Ectodermal cell (in vitro differentiated cells): ENCODE results near the gene MMP13.
"Not testable (repeated sequence)": the region's sequence is repeated elsewhere in the genome, so short reads cannot be mapped to it uniquely, and the experiment has no call there.

Source experiments
- H3K27ac ChIP-seq: 2 replicates; pipeline ENCODE4 v1.7.0; 2013; ENCODE audit warnings: mild to moderate bottlenecking, low read depth, low read length; ENCODE audit not compliant: insufficient read depth, poor library complexity, severe bottlenecking
- H3K27me3 ChIP-seq: 2 replicates; pipeline ENCODE4 v1.7.0; 2013; ENCODE audit warnings: mild to moderate bottlenecking, low read length; ENCODE audit not compliant: insufficient read depth, control insufficient read depth, poor library complexity, severe bottlenecking
- H3K36me3 ChIP-seq: one replicate; pipeline ENCODE4 v1.7.0; 2013; ENCODE audit warnings: low read length; ENCODE audit not compliant: control insufficient read depth, insufficient read depth
- H3K4me1 ChIP-seq: one replicate; pipeline ENCODE4 v1.7.0; 2013; ENCODE audit warnings: low read length; ENCODE audit not compliant: control insufficient read depth, insufficient read depth
- H3K4me3 ChIP-seq: 2 replicates; pipeline ENCODE4 v1.7.0; 2013; ENCODE audit warnings: low read depth, low read length, control low read depth; ENCODE audit not compliant: insufficient read depth
- H3K9me3 ChIP-seq: 2 replicates; pipeline ENCODE4 v1.7.0; 2013; ENCODE audit warnings: mild to moderate bottlenecking, low read length, moderate library complexity; ENCODE audit not compliant: control insufficient read depth
- WGBS, 2 experiments: methylation state at CpG; one replicate each; pipeline ENCODE4 v1.1.7; 2013; ENCODE audit warnings: missing lambda C conversion rate in 2 of 2; 5-methylcytosine and 5-hydroxymethylcytosine counted together

The MMP13 gene

DNA sequence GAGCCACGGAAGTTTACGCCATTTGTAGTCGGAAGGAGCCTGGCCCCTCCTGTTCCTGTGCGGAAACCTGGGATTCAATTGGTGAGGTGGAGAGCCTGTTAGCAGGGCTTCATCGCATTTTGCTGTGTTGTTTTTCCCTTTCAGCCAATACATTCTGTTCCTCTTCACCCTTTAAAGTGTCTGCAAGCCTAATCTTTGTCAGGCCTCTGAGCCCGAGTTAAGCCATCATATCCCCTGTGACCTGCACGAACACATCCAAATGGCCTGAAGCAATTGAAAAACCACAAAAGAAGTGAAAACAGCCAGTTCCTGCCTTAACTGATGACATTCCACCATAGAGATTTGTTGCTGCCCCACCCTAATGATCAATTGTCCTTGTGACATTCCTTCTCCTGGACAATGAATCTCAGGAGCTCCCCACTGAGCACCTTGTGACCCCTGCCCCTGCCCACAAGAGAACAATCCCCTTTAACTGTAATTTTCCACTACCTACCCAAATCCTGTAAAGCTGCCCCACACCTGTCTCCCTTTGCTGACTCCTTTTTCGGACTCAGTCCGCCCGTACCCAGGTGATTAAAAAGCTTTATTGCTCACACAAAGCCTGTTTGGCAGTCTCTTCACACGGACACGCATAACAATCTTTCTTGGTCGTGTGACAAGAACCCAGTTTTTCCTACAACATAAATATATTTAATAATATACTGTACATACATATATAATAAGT, 43.6 kb downstream of the MMP13 start:
- no peaks in the 10 kb centered on the region for H3K36me3 ChIP-seq
- WGBS, 2 experiments = 80 to 85% methylated on average over 10 to 13 of the region's 13 CpGs
- no peaks in the 10 kb centered on the region for H3K27me3 ChIP-seq
- no peak overlapping the region for H3K4me3 ChIP-seq
- H3K9me3 ChIP-seq = no peaks in the 10 kb centered on the region
- no peaks in the 10 kb centered on the region for H3K4me1 ChIP-seq
- peak overlapping the region; percentile 16 for H3K27ac ChIP-seq

DNA sequence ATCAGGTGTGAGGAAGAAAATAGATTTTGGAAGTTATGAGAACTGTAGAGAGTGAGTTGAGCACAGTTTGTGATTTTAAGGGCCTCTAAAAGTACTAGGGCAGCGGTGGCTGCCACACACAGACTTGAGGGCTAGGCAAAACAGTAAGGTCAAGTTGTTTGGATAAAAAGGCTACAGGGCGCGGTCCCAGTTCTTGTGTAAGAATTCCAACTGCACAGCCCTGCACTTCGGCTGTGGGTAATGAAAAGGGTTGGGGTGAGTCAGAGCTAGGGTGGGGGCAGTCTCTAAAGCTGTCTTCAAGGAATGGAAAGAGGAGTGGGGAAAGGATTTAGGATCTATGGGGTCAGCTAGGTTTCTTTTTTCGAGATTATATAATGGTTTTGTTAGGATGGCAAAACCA, 49.7 kb downstream of the MMP13 start:
- not testable (repeated sequence) for H3K27ac ChIP-seq, H3K36me3 ChIP-seq, H3K4me3 ChIP-seq, H3K27me3 ChIP-seq, H3K4me1 ChIP-seq, H3K9me3 ChIP-seq
- WGBS, 2 experiments = 95% methylated on average over 5 of the region's 5 CpGs

GRCh38 chr11:102903895-102904294, 51.6 kb downstream of the MMP13 start:
- not testable (repeated sequence) for H3K4me3 ChIP-seq, H3K27ac ChIP-seq, H3K27me3 ChIP-seq, H3K36me3 ChIP-seq, H3K4me1 ChIP-seq, H3K9me3 ChIP-seq
- WGBS, 2 experiments = 75 to 77% methylated on average over 5 of the region's 5 CpGs

GRCh38 chr11:102900346-102900745, 55.2 kb downstream of the MMP13 start:
- H3K4me3 ChIP-seq = no peak overlapping the region
- no peaks in the 10 kb centered on the region for H3K27me3 ChIP-seq
- H3K27ac ChIP-seq = no peak overlapping the region
- no peaks in the 10 kb centered on the region for H3K4me1 ChIP-seq
- 86 to 97% methylated on average over 2 of the region's 2 CpGs for WGBS, 2 experiments
- H3K36me3 ChIP-seq = no peaks in the 10 kb centered on the region
- H3K9me3 ChIP-seq = no peaks in the 10 kb centered on the region
